OCI-LY3 (cell line): ENCODE results near the gene POP4.

Experiments used
- CTCF ChIP-seq: fragments of 200-600, 300-600 bp; sonication (generic); IDR thresholded peaks from 2 replicates; pipeline ENCODE4 v1.5.1; 2014; ENCODE audit warnings: antibody characterized with exemption, low read length, low read depth
- EZH2phosphoT487 ChIP-seq: fragments of 200-600 bp; shearing (Covaris generic); IDR thresholded peaks from 2 replicates; pipeline ENCODE4 v1.6.1; 2018; ENCODE audit warnings: antibody characterized with exemption, mixed run types, low read depth

GRCh38 chr19:29606420-29606747 is 301 bp downstream of the POP4 start:
- TF ChIP-seq CTCF (no peak), EZH2phosphoT487 (no peak)
